ENCODE results near the gene SLC44A1. TPM values are rescaled to one million over a fixed set of nuclear protein-coding genes. Genes with fewer than 3 reads are reported as not detected.
A peak's percentile ranks its signal among the peaks of the same experiment; 100 is the strongest.

The SLC44A1 gene
- total RNA-seq, 1 donor from 2014 or later = 13.9 TPM

DNA sequence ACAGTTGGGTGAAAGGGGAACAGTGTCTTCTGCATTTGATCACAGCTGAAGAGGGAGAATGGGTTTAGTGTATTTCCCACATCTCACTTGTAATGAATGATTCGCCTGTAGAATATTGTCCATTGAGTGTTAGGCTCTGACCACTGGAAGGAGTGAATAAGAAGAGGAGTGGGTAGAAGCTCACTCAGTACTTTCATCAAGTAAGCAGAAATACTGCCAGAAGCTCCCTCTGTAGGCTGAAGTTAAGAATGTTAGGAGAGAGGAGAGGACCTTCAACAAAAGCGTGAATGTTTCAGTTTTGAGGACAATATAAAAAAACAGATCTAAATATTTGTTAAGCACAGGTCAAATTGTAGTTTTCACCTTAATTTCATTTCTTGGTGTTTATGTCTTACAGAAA is 230.9 kb downstream of the SLC44A1 start:
- no peak for DNase-seq (ENCODE audit: low read depth, low spot score)

DNA sequence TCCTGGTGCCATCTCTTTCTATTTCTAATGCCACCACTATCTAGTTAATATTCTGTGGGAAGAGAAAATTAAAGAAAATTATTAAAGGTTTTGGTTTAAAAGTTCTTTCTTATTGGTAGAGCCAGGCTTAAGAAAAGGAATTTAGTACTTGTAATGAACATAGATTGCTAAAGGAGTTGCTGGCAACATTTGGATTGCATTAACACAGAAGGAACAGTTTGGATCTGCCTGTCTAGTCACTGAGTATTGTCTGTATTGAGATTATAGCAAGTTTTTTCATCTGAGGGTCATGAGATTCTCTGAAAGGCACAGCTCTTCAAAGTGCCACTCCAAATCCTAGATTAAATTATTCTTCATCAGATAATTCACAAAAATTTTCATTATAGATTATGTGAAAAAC is 235.4 kb downstream of the SLC44A1 start:
- DNase-seq (ENCODE audit: low read depth, low spot score) = no peak
- Mint-ChIP-seq H3K27ac (ENCODE audit: unreplicated experiment) (no peak overlapping the region), H3K4me1 (peaks cover 6% of the 10 kb centered on the region), H3K27me3 (ENCODE audit: low read depth) (no peaks in the 10 kb centered on the region), H3K4me3 (no peak overlapping the region), H3K9me3 (no peaks in the 10 kb centered on the region), H3K36me3 (ENCODE audit: low read depth) (peaks cover 4% of the 10 kb centered on the region)
- TF ChIP-seq, protein P1, sequence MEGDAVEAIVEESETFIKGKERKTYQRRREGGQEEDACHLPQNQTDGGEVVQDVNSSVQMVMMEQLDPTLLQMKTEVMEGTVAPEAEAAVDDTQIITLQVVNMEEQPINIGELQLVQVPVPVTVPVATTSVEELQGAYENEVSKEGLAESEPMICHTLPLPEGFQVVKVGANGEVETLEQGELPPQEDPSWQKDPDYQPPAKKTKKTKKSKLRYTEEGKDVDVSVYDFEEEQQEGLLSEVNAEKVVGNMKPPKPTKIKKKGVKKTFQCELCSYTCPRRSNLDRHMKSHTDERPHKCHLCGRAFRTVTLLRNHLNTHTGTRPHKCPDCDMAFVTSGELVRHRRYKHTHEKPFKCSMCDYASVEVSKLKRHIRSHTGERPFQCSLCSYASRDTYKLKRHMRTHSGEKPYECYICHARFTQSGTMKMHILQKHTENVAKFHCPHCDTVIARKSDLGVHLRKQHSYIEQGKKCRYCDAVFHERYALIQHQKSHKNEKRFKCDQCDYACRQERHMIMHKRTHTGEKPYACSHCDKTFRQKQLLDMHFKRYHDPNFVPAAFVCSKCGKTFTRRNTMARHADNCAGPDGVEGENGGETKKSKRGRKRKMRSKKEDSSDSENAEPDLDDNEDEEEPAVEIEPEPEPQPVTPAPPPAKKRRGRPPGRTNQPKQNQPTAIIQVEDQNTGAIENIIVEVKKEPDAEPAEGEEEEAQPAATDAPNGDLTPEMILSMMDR (conservative IDR thresholded peaks at IDR 0.05) = no peak

More for the DNA sequence above, 230.9 kb downstream of the SLC44A1 start:
- Mint-ChIP-seq H3K27ac (ENCODE audit: unreplicated experiment) (no peak overlapping the region), H3K4me1 (peaks cover 6% of the 10 kb centered on the region), H3K4me3 (no peak overlapping the region), H3K27me3 (ENCODE audit: low read depth) (no peaks in the 10 kb centered on the region), H3K9me3 (no peaks in the 10 kb centered on the region), H3K36me3 (ENCODE audit: low read depth) (peaks cover 6% of the 10 kb centered on the region)
- TF ChIP-seq, protein P1 (conservative IDR thresholded peaks at IDR 0.05) = peak; percentile 49

DNA sequence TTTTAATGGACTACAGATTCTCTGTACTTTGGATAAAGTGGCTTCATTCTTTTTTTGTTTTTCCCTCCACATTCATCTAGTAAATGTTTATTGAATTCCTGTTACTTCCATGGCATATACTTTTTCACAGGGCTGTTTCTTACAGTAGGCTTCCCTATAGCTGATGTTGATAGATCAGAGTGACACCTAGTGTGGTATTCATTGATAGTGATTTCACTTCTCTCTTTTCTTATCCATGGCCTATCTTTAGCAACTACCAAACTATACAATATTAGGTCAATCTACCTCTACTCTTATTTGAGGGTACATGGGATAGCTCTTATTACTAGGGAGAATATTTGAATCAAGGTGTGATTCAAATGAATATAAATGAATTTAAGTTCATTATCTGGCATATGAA is 239.2 kb downstream of the SLC44A1 start:
- H3K27me3 Mint-ChIP-seq (ENCODE audit: low read depth) = no peaks in the 10 kb centered on the region
- no peaks in the 10 kb centered on the region for H3K9me3 Mint-ChIP-seq
- no peak for DNase-seq (ENCODE audit: low read depth, low spot score)
- H3K4me1 Mint-ChIP-seq = no peaks in the 10 kb centered on the region
- no peak overlapping the region for H3K4me3 Mint-ChIP-seq
- TF ChIP-seq, protein P1 (conservative IDR thresholded peaks at IDR 0.05) = no peak
- peaks cover 13% of the 10 kb centered on the region for H3K36me3 Mint-ChIP-seq (ENCODE audit: low read depth)
- H3K27ac Mint-ChIP-seq (ENCODE audit: unreplicated experiment) = no peak overlapping the region

DNA sequence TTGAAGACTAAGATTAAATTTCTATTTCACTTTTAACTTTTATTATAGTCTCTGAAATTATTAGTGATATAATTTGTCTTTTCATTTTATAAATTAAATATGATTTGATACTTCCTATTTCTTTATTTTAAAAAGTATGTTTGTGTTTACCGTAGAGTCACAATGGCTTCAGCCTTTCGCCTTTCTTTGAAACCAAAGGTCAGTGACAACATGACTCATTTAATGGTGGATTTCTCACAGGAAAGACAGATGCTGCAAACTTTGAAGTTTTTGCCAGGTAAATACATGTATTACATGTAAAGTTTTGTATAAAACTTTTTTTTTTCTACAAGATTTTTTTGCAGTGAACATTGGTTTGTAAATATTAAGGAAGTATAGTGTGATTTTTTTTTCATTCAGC is 239.8 kb downstream of the SLC44A1 start:
- no peaks in the 10 kb centered on the region for H3K4me1 Mint-ChIP-seq
- no peak overlapping the region for H3K27ac Mint-ChIP-seq (ENCODE audit: unreplicated experiment)
- no peaks in the 10 kb centered on the region for H3K9me3 Mint-ChIP-seq
- H3K36me3 Mint-ChIP-seq (ENCODE audit: low read depth) = peaks cover 15% of the 10 kb centered on the region
- no peak for DNase-seq (ENCODE audit: low read depth, low spot score)
- TF ChIP-seq, protein P1 (conservative IDR thresholded peaks at IDR 0.05) = no peak
- no peaks in the 10 kb centered on the region for H3K27me3 Mint-ChIP-seq (ENCODE audit: low read depth)
- no peak overlapping the region for H3K4me3 Mint-ChIP-seq

DNA sequence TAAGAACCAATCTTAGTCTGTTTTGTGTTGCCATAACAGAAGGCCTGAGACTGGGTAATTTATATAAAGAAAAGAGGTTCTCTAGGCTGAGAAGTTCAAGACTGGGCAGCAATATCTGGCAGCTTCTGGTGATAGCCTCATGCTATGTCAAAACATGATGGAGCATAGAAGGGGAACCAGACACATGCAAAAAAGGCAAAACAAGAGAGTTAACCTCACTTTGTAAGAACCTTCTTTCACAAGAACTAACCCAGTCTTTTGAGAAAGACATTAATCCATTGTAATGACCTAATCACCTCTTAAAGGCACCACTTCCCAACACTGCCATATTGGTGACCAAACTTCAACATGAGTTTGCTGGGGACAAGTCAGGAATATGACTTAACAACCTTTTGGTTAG is 240.7 kb downstream of the SLC44A1 start:
- no peaks in the 10 kb centered on the region for H3K4me1 Mint-ChIP-seq
- TF ChIP-seq, protein P1 (conservative IDR thresholded peaks at IDR 0.05) = no peak
- H3K4me3 Mint-ChIP-seq = no peak overlapping the region
- H3K9me3 Mint-ChIP-seq = no peaks in the 10 kb centered on the region
- DNase-seq (ENCODE audit: low read depth, low spot score) = no peak
- H3K36me3 Mint-ChIP-seq (ENCODE audit: low read depth) = peaks cover 19% of the 10 kb centered on the region
- H3K27ac Mint-ChIP-seq (ENCODE audit: unreplicated experiment) = no peak overlapping the region
- H3K27me3 Mint-ChIP-seq (ENCODE audit: low read depth) = no peaks in the 10 kb centered on the region

Other genes starting within 250 kb of the SLC44A1 start
- gene FSD1L, start 203.4 kb downstream of the SLC44A1 start, total RNA-seq = 16.9 and 17.0 TPM in 2 replicates